Endodermal cell (in vitro differentiated cells): ENCODE measurements around the gene COL13A1. TPM values are rescaled to one million over a fixed set of nuclear protein-coding genes. Genes with fewer than 3 reads are reported as not detected.
A peak's percentile ranks its signal among the peaks of the same experiment; 100 is the strongest.

Source experiments
- DNase-seq: peaks from one replicate; pipeline ENCODE4 v3.0.0-alpha.2; 2017
- H3K27ac ChIP-seq: 2 replicates; pipeline ENCODE4 v1.5.1; 2013; ENCODE audit warnings: mild to moderate bottlenecking, low read depth, low read length, moderate library complexity
- H3K27me3 ChIP-seq: 2 replicates; pipeline ENCODE4 v1.6.1; 2013; ENCODE audit warnings: mild to moderate bottlenecking, low read length, moderate library complexity; ENCODE audit not compliant: insufficient read depth, control insufficient read depth, poor library complexity, severe bottlenecking
- H3K36me3 ChIP-seq: 2 replicates; pipeline ENCODE4 v1.7.0; 2013; ENCODE audit warnings: mild to moderate bottlenecking, low read length, moderate library complexity; ENCODE audit not compliant: control insufficient read depth, insufficient read depth
- H3K4me1 ChIP-seq: one replicate; pipeline ENCODE4 v1.7.0; 2013; ENCODE audit warnings: low read length; ENCODE audit not compliant: control insufficient read depth, insufficient read depth
- H3K4me3 ChIP-seq: 2 replicates; pipeline ENCODE4 v1.5.1; 2013; ENCODE audit warnings: mild to moderate bottlenecking, low read length, moderate library complexity
- H3K9ac ChIP-seq: 2 replicates; pipeline ENCODE4 v1.6.1; 2013; ENCODE audit warnings: mild to moderate bottlenecking, low read length, moderate library complexity; ENCODE audit not compliant: poor library complexity, severe bottlenecking; ENCODE audit errors: extremely low read depth
- H3K9me3 ChIP-seq: 2 replicates; pipeline ENCODE4 v1.6.1; 2013; ENCODE audit warnings: mild to moderate bottlenecking, low read length, moderate library complexity; ENCODE audit not compliant: control insufficient read depth
- H3K27ac Mint-ChIP-seq: 2 replicates; pipeline ENCODE4 v1.8.0; 2020; ENCODE audit warnings: mixed read lengths
- H3K27me3 Mint-ChIP-seq: 2 replicates; pipeline ENCODE4 v1.8.0; 2021; ENCODE audit warnings: mild to moderate bottlenecking, mixed read lengths; ENCODE audit not compliant: insufficient read depth
- H3K36me3 Mint-ChIP-seq: 2 replicates; pipeline ENCODE4 v1.8.0; 2020; ENCODE audit warnings: low read depth, mixed read lengths
- H3K4me1 Mint-ChIP-seq: 2 replicates; pipeline ENCODE4 v1.8.0; 2020; ENCODE audit warnings: mixed read lengths
- H3K4me3 Mint-ChIP-seq: 2 replicates; pipeline ENCODE4 v1.8.0; 2020; ENCODE audit warnings: mild to moderate bottlenecking, moderate library complexity, mixed read lengths
- H3K9me3 Mint-ChIP-seq: 2 replicates; pipeline ENCODE4 v1.8.0; 2020; ENCODE audit warnings: mild to moderate bottlenecking, mixed read lengths
- WGBS, 2 experiments: methylation state at CpG; one replicate each; pipeline versions ENCODE4 v1.1.5 to v1.1.7; 2013; ENCODE audit warnings: missing lambda C conversion rate in 2 of 2, mixed read lengths in 1 of 2; ENCODE audit not compliant: insufficient coverage in 1 of 2, insufficient read length in 1 of 2; 5-methylcytosine and 5-hydroxymethylcytosine counted together
- total RNA-seq, 2 donors: library from RNA; stranded (reverse); fragmentation: NEBNext Ultra II Directional in 1 of 2; extraction: Animal tissue kit (Norgen Biotek cat#: 25700) in 1 of 2; gene quantifications; 2 replicates in 1 of 2; 3 replicates in 1 of 2; pipeline ENCODE4 v1.2.1, GENCODE V29; 2021
- TF ChIP-seq, protein P1 (sequence below): fragments of 200-600 bp; sonication (generic); conservative IDR thresholded peaks from 2 replicates; pipeline ENCODE4 v1.5.0; 2021; ENCODE audit warnings: antibody characterized with exemption, mild to moderate bottlenecking

COL13A1 gene
- total RNA-seq, 2 donors from 2014 or later: 15.9 to 20.7 TPM

DNA sequence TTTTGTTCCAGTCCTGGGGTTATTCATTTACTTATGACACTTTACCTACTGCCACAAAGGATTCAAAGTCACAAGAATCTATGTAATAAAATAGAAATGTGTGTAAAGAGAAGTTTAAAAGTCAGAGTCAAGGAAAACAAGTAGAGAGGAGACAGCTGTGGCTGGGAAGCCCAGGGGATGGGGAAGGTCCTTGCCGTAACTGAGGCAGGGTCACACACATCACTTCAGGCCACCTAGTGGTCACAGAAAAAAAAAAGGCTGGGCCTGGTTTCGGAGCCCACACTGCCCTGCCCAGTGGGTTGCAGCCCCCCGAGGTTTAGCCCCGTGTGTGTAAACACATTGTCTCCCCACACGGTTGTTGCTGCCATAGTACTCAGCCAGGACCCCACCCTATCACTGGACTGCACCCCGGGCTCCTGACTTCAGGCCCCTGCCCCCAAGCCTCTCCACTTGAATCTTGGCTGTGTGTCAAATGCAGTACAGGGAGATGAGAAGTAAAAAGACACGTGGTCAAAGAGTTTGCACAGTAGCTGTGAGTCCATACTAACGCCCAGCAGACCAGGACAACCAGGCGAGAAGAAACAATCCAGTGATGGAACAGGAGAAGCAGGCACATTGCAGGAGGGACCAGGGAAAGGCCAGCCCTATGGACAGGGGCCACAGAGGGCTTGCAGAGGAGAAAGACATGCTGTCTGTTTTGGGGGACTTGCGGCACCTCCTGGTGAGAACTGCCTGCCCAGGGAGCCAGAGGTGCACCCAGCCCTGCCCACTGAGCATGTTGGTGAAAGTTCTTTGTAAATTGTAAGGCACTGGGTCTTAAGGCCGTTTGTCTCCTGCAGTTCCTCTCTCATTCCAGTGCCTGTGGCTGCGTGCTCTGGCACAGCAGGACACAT lies 159.5 kb downstream of the COL13A1 start:
- Mint-ChIP-seq H3K27me3 (peaks cover 20% of the 10 kb centered on the region), H3K27ac (no peak overlapping the region), H3K4me3 (no peak overlapping the region), H3K9me3 (no peaks in the 10 kb centered on the region), H3K4me1 (peaks cover 19% of the 10 kb centered on the region), H3K36me3 (peaks cover 2% of the 10 kb centered on the region)
- Histone ChIP-seq H3K9me3 (no peaks in the 10 kb centered on the region), H3K4me3 (no peak overlapping the region), H3K27me3 (peaks cover 17% of the 10 kb centered on the region), H3K4me1 (peaks cover 13% of the 10 kb centered on the region), H3K9ac (no peak overlapping the region), H3K36me3 (no peaks in the 10 kb centered on the region), H3K27ac (no peak overlapping the region)
- TF ChIP-seq, protein P1, sequence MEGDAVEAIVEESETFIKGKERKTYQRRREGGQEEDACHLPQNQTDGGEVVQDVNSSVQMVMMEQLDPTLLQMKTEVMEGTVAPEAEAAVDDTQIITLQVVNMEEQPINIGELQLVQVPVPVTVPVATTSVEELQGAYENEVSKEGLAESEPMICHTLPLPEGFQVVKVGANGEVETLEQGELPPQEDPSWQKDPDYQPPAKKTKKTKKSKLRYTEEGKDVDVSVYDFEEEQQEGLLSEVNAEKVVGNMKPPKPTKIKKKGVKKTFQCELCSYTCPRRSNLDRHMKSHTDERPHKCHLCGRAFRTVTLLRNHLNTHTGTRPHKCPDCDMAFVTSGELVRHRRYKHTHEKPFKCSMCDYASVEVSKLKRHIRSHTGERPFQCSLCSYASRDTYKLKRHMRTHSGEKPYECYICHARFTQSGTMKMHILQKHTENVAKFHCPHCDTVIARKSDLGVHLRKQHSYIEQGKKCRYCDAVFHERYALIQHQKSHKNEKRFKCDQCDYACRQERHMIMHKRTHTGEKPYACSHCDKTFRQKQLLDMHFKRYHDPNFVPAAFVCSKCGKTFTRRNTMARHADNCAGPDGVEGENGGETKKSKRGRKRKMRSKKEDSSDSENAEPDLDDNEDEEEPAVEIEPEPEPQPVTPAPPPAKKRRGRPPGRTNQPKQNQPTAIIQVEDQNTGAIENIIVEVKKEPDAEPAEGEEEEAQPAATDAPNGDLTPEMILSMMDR: peak; percentile 74
- DNase-seq: peak; percentile 37
- 87 to 88% methylated on average over 7 to 12 of the region's 12 CpGs for WGBS, 2 experiments

DNA sequence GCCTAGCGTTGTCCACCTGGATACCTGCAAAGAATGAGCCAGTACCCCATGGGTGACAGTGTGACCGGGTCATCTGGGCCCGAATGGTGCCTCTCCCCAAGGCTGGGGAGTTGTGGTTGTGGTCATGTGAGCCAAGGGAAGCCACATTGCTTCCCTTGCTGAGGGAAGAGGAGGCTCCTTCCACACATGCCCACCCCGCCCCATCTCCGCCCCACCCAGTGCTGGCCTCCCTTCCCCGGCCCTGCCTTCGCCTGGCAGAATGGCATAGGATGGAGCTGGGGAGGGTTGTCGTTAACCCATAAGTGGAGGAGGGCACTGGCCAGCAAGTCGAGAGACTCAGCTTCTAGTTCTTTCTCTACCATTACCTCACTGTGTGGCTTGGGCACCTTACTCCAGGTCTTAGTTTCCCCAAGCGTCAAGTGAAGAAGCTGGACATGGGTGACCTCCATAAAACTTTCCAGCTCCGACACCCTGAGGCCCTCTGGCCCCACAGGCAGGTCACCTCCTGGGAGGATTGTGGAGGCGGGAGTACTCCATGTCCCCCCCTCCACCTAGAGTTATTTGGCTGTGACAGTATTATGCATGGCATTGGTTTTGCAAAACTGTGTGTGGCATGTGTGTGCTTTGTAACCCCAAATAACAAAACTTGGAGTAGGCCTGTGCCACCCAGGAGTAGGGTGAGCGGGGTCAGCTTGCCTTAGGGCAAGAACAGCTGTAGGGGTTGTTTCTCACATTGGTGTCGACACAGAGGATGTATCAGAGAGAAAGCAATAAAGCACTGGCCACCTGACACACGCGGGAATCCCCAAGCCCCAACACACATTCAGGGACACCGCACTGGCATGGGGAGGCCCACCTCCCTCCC lies 160.4 kb downstream of the COL13A1 start:
- Mint-ChIP-seq H3K9me3 (no peaks in the 10 kb centered on the region), H3K4me1 (peaks cover 19% of the 10 kb centered on the region), H3K4me3 (no peak overlapping the region), H3K27me3 (peaks cover 20% of the 10 kb centered on the region), H3K36me3 (peaks cover 2% of the 10 kb centered on the region), H3K27ac (no peak overlapping the region)
- TF ChIP-seq, protein P1: no peak
- Histone ChIP-seq H3K4me1 (peaks cover 13% of the 10 kb centered on the region), H3K9me3 (no peaks in the 10 kb centered on the region), H3K36me3 (no peaks in the 10 kb centered on the region), H3K27me3 (peaks cover 17% of the 10 kb centered on the region), H3K4me3 (no peak overlapping the region), H3K9ac (no peak overlapping the region), H3K27ac (no peak overlapping the region)
- DNase-seq: no peak
- 81 to 92% methylated on average over 5 to 17 of the region's 17 CpGs for WGBS, 2 experiments

DNA sequence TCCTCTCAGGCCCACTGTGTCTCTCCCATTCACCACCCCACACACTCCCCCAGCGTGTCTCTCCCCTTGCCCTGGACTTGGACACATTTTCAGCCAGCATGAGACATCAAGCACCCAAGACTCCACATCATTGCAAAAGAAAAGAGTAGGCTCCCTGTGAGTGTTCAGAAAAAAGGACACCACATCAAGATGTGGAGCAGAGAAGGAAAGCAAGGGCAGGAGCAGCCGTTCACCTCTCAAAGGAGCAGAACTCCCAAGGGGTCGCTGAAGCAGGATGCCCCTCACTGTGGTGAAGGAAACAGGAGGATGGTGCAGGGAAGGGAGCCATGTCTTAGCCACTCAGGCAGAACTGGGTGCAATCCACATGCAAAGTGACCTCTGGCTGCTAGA lies 161.0 kb downstream of the COL13A1 start:
- TF ChIP-seq, protein P1: no peak
- WGBS, 2 experiments: 88 to 90% methylated on average over 3 of the region's 3 CpGs
- H3K27ac ChIP-seq: no peak overlapping the region
- H3K36me3 Mint-ChIP-seq: peaks cover 2% of the 10 kb centered on the region
- no peak overlapping the region for H3K9ac ChIP-seq
- peaks cover 17% of the 10 kb centered on the region for H3K27me3 ChIP-seq
- no peaks in the 10 kb centered on the region for H3K9me3 ChIP-seq
- no peaks in the 10 kb centered on the region for H3K36me3 ChIP-seq
- no peak overlapping the region for H3K4me3 Mint-ChIP-seq
- H3K9me3 Mint-ChIP-seq: no peaks in the 10 kb centered on the region
- H3K4me3 ChIP-seq: no peak overlapping the region
- no peak for DNase-seq
- peaks cover 20% of the 10 kb centered on the region for H3K27me3 Mint-ChIP-seq
- peaks cover 13% of the 10 kb centered on the region for H3K4me1 ChIP-seq
- no peak overlapping the region for H3K27ac Mint-ChIP-seq
- peaks cover 19% of the 10 kb centered on the region for H3K4me1 Mint-ChIP-seq
